ENCODE data around the gene KBTBD13.
"Not testable (repeated sequence)": the region's sequence is repeated elsewhere in the genome, so short reads cannot be mapped to it uniquely, and the experiment has no call there.

The KBTBD13 gene

GRCh38 chr15:65038428-65038827, 38.1 kb upstream of the KBTBD13 start:
- H3K4me3 ChIP-seq (ENCODE audit: low read length), result no peak overlapping the region
- 94% methylated on average over 3 of the region's 3 CpGs for WGBS
- H3K4me1 ChIP-seq (ENCODE audit: insufficient read depth, low read length), result peaks cover 2% of the 10 kb centered on the region; the same call in 1 of the 2 replicates
- H3K27me3 ChIP-seq (ENCODE audit: insufficient read depth, low read length), result no peaks in the 10 kb centered on the region
- H3K27ac ChIP-seq (ENCODE audit: low read depth, low read length), result no peak overlapping the region
- H3K9ac ChIP-seq (ENCODE audit: low read depth, low read length), result no peak overlapping the region
- no peaks in the 10 kb centered on the region for H3K9me3 ChIP-seq (ENCODE audit: insufficient read depth, low read depth, low read length)
- no peaks in the 10 kb centered on the region for H3K36me3 ChIP-seq (ENCODE audit: insufficient read depth, low read length)

GRCh38 chr15:65038836-65039235, 37.7 kb upstream of the KBTBD13 start:
- no peaks in the 10 kb centered on the region for H3K9me3 ChIP-seq (ENCODE audit: insufficient read depth, low read depth, low read length)
- no peak overlapping the region for H3K4me3 ChIP-seq (ENCODE audit: low read length)
- H3K27ac ChIP-seq (ENCODE audit: low read depth, low read length), result no peak overlapping the region
- H3K4me1 ChIP-seq (ENCODE audit: insufficient read depth, low read length), result no peaks in the 10 kb centered on the region
- 85% methylated on average over 5 of the region's 5 CpGs for WGBS
- no peak overlapping the region for H3K9ac ChIP-seq (ENCODE audit: low read depth, low read length)
- no peaks in the 10 kb centered on the region for H3K27me3 ChIP-seq (ENCODE audit: insufficient read depth, low read length)
- H3K36me3 ChIP-seq (ENCODE audit: insufficient read depth, low read length), result no peaks in the 10 kb centered on the region

GRCh38 chr15:65040461-65040860, 36.1 kb upstream of the KBTBD13 start:
- Histone ChIP-seq H3K9me3 (ENCODE audit: insufficient read depth, low read depth, low read length) (no peaks in the 10 kb centered on the region), H3K4me1 (ENCODE audit: insufficient read depth, low read length) (no peaks in the 10 kb centered on the region), H3K9ac (ENCODE audit: low read depth, low read length) (no peak overlapping the region), H3K4me3 (ENCODE audit: low read length) (no peak overlapping the region), H3K36me3 (ENCODE audit: insufficient read depth, low read length) (no peaks in the 10 kb centered on the region), H3K27ac (ENCODE audit: low read depth, low read length) (no peak overlapping the region), H3K27me3 (ENCODE audit: insufficient read depth, low read length) (no peaks in the 10 kb centered on the region)
- WGBS, result 96% methylated on average over 4 of the region's 6 CpGs

- WGBS, result 98% methylated on average over 2 of the region's 2 CpGs
- no peak overlapping the region for H3K4me3 ChIP-seq (ENCODE audit: low read length)
- no peaks in the 10 kb centered on the region for H3K36me3 ChIP-seq (ENCODE audit: insufficient read depth, low read length)
- no peaks in the 10 kb centered on the region for H3K27me3 ChIP-seq (ENCODE audit: insufficient read depth, low read length)
- H3K9me3 ChIP-seq (ENCODE audit: insufficient read depth, low read depth, low read length), result no peaks in the 10 kb centered on the region
- H3K9ac ChIP-seq (ENCODE audit: low read depth, low read length), result no peak overlapping the region
- no peaks in the 10 kb centered on the region for H3K4me1 ChIP-seq (ENCODE audit: insufficient read depth, low read length)
- H3K27ac ChIP-seq (ENCODE audit: low read depth, low read length), result no peak overlapping the region
Measured at GRCh38 chr15:65041787-65042186, 34.8 kb upstream of the KBTBD13 start.

- no peak overlapping the region for H3K27ac ChIP-seq (ENCODE audit: low read depth, low read length)
Measured at GRCh38 chr15:65042776-65043327, 33.7 kb upstream of the KBTBD13 start.

GRCh38 chr15:65044218-65044617, 32.3 kb upstream of the KBTBD13 start:
- 92% methylated on average over 5 of the region's 5 CpGs for WGBS
- not testable (repeated sequence) for H3K9ac ChIP-seq (ENCODE audit: low read depth, low read length); H3K36me3 ChIP-seq (ENCODE audit: insufficient read depth, low read length); H3K9me3 ChIP-seq (ENCODE audit: insufficient read depth, low read depth, low read length); H3K27me3 ChIP-seq (ENCODE audit: insufficient read depth, low read length); H3K4me3 ChIP-seq (ENCODE audit: low read length); H3K4me1 ChIP-seq (ENCODE audit: insufficient read depth, low read length); H3K27ac ChIP-seq (ENCODE audit: low read depth, low read length)

More at GRCh38 chr15:65042776-65043327, 33.7 kb upstream of the KBTBD13 start:
- Histone ChIP-seq H3K9ac (ENCODE audit: low read depth, low read length) (no peak overlapping the region), H3K27me3 (ENCODE audit: insufficient read depth, low read length) (no peaks in the 10 kb centered on the region), H3K36me3 (ENCODE audit: insufficient read depth, low read length) (no peaks in the 10 kb centered on the region), H3K9me3 (ENCODE audit: insufficient read depth, low read depth, low read length) (no peaks in the 10 kb centered on the region), H3K4me1 (ENCODE audit: insufficient read depth, low read length) (no peaks in the 10 kb centered on the region), H3K4me3 (ENCODE audit: low read length) (no peak overlapping the region)
- 90% methylated on average over 4 of the region's 4 CpGs for WGBS

- H3K4me3 ChIP-seq (ENCODE audit: low read length), result no peak within 1 kb of the TSS
- no peaks in the 10 kb centered on the region for H3K9me3 ChIP-seq (ENCODE audit: insufficient read depth, low read depth, low read length)
- H3K4me1 ChIP-seq (ENCODE audit: insufficient read depth, low read length), result no peaks in the 10 kb centered on the region
- 88% methylated on average over 7 of the region's 7 CpGs for WGBS
- no peak within 1 kb of the TSS for H3K27ac ChIP-seq (ENCODE audit: low read depth, low read length)
- no peaks in the 10 kb centered on the region for H3K27me3 ChIP-seq (ENCODE audit: insufficient read depth, low read length)
- H3K36me3 ChIP-seq (ENCODE audit: insufficient read depth, low read length), result no peaks in the 10 kb centered on the region
- no peak within 1 kb of the TSS for H3K9ac ChIP-seq (ENCODE audit: low read depth, low read length)
Measured at GRCh38 chr15:65044724-65045481, 31.6 kb upstream of the KBTBD13 start, which contains the start of gene SLC51B. Gene SLC51B (plus strand): TSS chr15:65045387. CDS start chr15:65050005, 4,618 bp downstream.

GRCh38 chr15:65048241-65048640, 28.3 kb upstream of the KBTBD13 start:
- Histone ChIP-seq H3K9ac (ENCODE audit: low read depth, low read length) (no peak overlapping the region), H3K36me3 (ENCODE audit: insufficient read depth, low read length) (no peaks in the 10 kb centered on the region), H3K4me3 (ENCODE audit: low read length) (no peak overlapping the region), H3K4me1 (ENCODE audit: insufficient read depth, low read length) (no peaks in the 10 kb centered on the region), H3K27ac (ENCODE audit: low read depth, low read length) (no peak overlapping the region), H3K9me3 (ENCODE audit: insufficient read depth, low read depth, low read length) (no peaks in the 10 kb centered on the region), H3K27me3 (ENCODE audit: insufficient read depth, low read length) (no peaks in the 10 kb centered on the region)
- 95% methylated on average over 2 of the region's 2 CpGs for WGBS

- Histone ChIP-seq H3K4me1 (ENCODE audit: insufficient read depth, low read length) (no peaks in the 10 kb centered on the region), H3K27ac (ENCODE audit: low read depth, low read length) (no peak overlapping the region), H3K9ac (ENCODE audit: low read depth, low read length) (no peak overlapping the region), H3K4me3 (ENCODE audit: low read length) (peak overlapping the region; percentile 28), H3K9me3 (ENCODE audit: insufficient read depth, low read depth, low read length) (no peaks in the 10 kb centered on the region), H3K36me3 (ENCODE audit: insufficient read depth, low read length) (no peaks in the 10 kb centered on the region), H3K27me3 (ENCODE audit: insufficient read depth, low read length) (no peaks in the 10 kb centered on the region)
- WGBS, result 9% methylated on average over 19 of the region's 19 CpGs
Measured at GRCh38 chr15:65049418-65049840, 27.1 kb upstream of the KBTBD13 start.

- no peaks in the 10 kb centered on the region for H3K36me3 ChIP-seq (ENCODE audit: insufficient read depth, low read length)
- no peaks in the 10 kb centered on the region for H3K9me3 ChIP-seq (ENCODE audit: insufficient read depth, low read depth, low read length)
- H3K9ac ChIP-seq (ENCODE audit: low read depth, low read length), result no peak overlapping the region
- no peaks in the 10 kb centered on the region for H3K4me1 ChIP-seq (ENCODE audit: insufficient read depth, low read length)
- H3K27me3 ChIP-seq (ENCODE audit: insufficient read depth, low read length), result no peaks in the 10 kb centered on the region
- H3K4me3 ChIP-seq (ENCODE audit: low read length), result no peak overlapping the region
- H3K27ac ChIP-seq (ENCODE audit: low read depth, low read length), result no peak overlapping the region
- WGBS, result 94% methylated on average over 4 of the region's 4 CpGs
Measured at GRCh38 chr15:65050270-65050669, 26.3 kb upstream of the KBTBD13 start.

- Histone ChIP-seq H3K9me3 (ENCODE audit: insufficient read depth, low read depth, low read length) (no peaks in the 10 kb centered on the region), H3K27me3 (ENCODE audit: insufficient read depth, low read length) (no peaks in the 10 kb centered on the region)
- 96% methylated on average over 2 of the region's 2 CpGs for WGBS
Measured at GRCh38 chr15:65051266-65051665, 25.3 kb upstream of the KBTBD13 start.

More at GRCh38 chr15:65051266-65051665, 25.3 kb upstream of the KBTBD13 start:
- Histone ChIP-seq H3K9ac (ENCODE audit: low read depth, low read length) (no peak overlapping the region), H3K4me1 (ENCODE audit: insufficient read depth, low read length) (no peaks in the 10 kb centered on the region), H3K36me3 (ENCODE audit: insufficient read depth, low read length) (no peaks in the 10 kb centered on the region), H3K27ac (ENCODE audit: low read depth, low read length) (no peak overlapping the region), H3K4me3 (ENCODE audit: low read length) (no peak overlapping the region)

Measured in HUES64 (cell line).